ENCODE data around the gene EHMT1.
A peak's percentile ranks its signal among the peaks of the same experiment; 100 is the strongest.

EHMT1 gene

DNA sequence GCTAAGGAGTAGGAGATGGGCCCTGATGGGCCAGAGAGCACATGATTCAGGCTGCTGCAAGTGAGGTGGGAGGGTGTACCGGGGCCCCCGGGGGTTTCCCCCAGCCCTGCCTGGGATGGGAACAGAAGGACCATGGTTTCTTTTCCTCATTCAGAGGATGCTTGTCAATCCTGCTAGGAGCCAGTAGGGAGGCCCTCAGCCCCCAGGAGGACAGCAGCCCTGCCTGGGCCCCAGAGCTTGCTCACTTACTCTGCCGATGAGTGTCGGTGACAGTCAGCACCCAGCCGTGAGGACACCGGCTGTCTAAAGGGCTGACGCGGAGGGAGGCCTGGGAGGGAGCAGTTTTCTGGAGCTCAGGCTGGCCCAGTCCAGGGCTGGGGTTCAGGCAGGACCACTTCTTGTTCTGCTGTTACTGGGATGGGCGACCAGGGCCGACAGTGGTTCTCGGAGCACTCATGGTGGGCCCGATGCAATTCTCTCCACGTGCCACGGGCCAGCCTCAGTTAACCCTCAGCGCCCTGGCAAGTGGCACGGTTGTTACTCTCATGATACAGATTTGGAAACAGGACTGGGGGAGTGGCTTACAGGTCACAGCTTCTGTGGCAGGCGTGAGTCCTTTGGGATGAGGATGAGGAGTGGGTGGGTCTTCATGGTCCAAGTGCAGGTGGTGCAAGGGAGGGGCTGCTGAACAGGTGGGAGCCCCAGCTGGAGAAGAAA, 11.5 kb upstream of the EHMT1 start:
- H3K4me3 ChIP-seq (ENCODE audit: low read depth in 1 of 2, low read length in 2 of 2), result peak overlapping the region; percentile 57 to 85
- no peak overlapping the region for H3K27ac ChIP-seq (ENCODE audit: low read length)
- no peaks in the 10 kb centered on the region for H3K27me3 ChIP-seq (ENCODE audit: low read depth, low read length)
- H3K9me3 ChIP-seq (ENCODE audit: control insufficient read depth in 1 of 2, low read length in 2 of 2), result no peaks in the 10 kb centered on the region
- H3K36me3 ChIP-seq (ENCODE audit: control insufficient read depth in 1 of 2, insufficient read depth in 2 of 2, low read length in 2 of 2), result no peaks in the 10 kb centered on the region
- peaks cover 10 to 32% of the 10 kb centered on the region in 2 donors for H3K4me1 ChIP-seq (ENCODE audit: control insufficient read depth in 1 of 2, insufficient read depth in 2 of 2, low read length in 2 of 2)

- peaks cover 15 to 31% of the 10 kb centered on the region in 2 donors for H3K4me1 ChIP-seq (ENCODE audit: control insufficient read depth in 1 of 2, insufficient read depth in 2 of 2, low read length in 2 of 2)
- peaks cover 8 to 21% of the 10 kb centered on the region in 2 donors for H3K36me3 ChIP-seq (ENCODE audit: control insufficient read depth in 1 of 2, insufficient read depth in 2 of 2, low read length in 2 of 2)
- H3K9me3 ChIP-seq (ENCODE audit: control insufficient read depth in 1 of 2, low read length in 2 of 2), result no peaks in the 10 kb centered on the region
- no peaks in the 10 kb centered on the region for H3K27me3 ChIP-seq (ENCODE audit: low read depth, low read length)
- H3K27ac ChIP-seq (ENCODE audit: low read length), result peak overlapping the region; percentile 83
- H3K4me3 ChIP-seq (ENCODE audit: low read depth in 1 of 2, low read length in 2 of 2), result no peak overlapping the region
Observed at GRCh38 chr9:137610944-137611343, 7.9 kb upstream of the EHMT1 start.

GRCh38 chr9:137611623-137612609, 6.9 kb upstream of the EHMT1 start:
- H3K27ac ChIP-seq (ENCODE audit: low read length), result peak overlapping the region; percentile 83

DNA sequence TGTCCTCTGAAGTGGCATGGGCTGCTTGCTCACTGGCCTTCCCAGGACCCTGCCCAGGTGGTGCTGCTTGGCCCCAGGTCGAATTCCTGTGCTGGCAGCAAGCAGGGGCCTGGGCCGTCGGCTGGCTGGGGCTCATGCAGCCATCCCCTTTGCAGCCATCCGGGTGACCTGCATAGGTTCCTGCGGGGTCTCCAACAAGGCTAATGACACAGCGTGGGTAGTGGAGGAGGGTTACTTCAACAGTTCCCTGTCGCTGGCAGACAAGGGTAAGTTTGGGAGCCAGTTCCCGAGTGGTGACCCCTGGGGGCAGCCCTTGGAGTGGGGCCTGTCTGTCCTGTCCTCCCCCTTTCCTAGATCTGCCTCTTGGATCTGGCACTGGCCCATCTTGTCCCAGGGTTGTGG, 6.1 kb upstream of the EHMT1 start:
- Histone ChIP-seq H3K4me1 (ENCODE audit: control insufficient read depth in 1 of 2, insufficient read depth in 2 of 2, low read length in 2 of 2) (peaks cover 14 to 20% of the 10 kb centered on the region in 2 donors), H3K36me3 (ENCODE audit: control insufficient read depth in 1 of 2, insufficient read depth in 2 of 2, low read length in 2 of 2) (peaks cover 8 to 28% of the 10 kb centered on the region in 2 donors), H3K9me3 (ENCODE audit: control insufficient read depth in 1 of 2, low read length in 2 of 2) (no peaks in the 10 kb centered on the region), H3K4me3 (ENCODE audit: low read depth in 1 of 2, low read length in 2 of 2) (no peak overlapping the region), H3K27me3 (ENCODE audit: low read depth, low read length) (no peaks in the 10 kb centered on the region), H3K27ac (ENCODE audit: low read length) (peak overlapping the region; percentile 83)

More at GRCh38 chr9:137611623-137612609, 6.9 kb upstream of the EHMT1 start:
- H3K36me3 ChIP-seq (ENCODE audit: control insufficient read depth in 1 of 2, insufficient read depth in 2 of 2, low read length in 2 of 2), result peaks cover 8 to 28% of the 10 kb centered on the region in 2 donors
- peaks cover 11 to 22% of the 10 kb centered on the region in 2 donors for H3K4me1 ChIP-seq (ENCODE audit: control insufficient read depth in 1 of 2, insufficient read depth in 2 of 2, low read length in 2 of 2)
- H3K9me3 ChIP-seq (ENCODE audit: control insufficient read depth in 1 of 2, low read length in 2 of 2), result no peaks in the 10 kb centered on the region
- no peak overlapping the region for H3K4me3 ChIP-seq (ENCODE audit: low read depth in 1 of 2, low read length in 2 of 2)
- H3K27me3 ChIP-seq (ENCODE audit: low read depth, low read length), result no peaks in the 10 kb centered on the region

DNA sequence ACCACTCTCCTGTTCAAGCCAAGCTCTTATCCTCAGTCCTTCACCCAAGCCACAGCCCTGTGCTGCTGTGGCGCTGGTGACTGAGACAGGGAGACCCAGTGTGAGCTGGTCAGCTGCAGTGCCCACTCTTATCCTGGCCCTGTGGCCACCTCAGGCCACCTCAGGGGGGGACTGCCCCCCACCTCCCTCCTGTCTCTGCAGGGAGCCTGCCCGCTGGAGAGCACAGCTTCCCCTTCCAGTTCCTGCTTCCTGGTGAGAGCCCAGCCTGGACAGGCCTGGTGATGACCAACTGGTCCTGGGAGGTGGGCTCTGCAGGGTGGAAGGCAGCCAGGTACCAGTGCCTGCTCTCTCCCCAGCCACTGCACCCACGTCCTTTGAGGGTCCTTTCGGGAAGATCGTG, 5.5 kb upstream of the EHMT1 start:
- no peaks in the 10 kb centered on the region for H3K27me3 ChIP-seq (ENCODE audit: low read depth, low read length)
- peaks cover 8 to 28% of the 10 kb centered on the region in 2 donors for H3K36me3 ChIP-seq (ENCODE audit: control insufficient read depth in 1 of 2, insufficient read depth in 2 of 2, low read length in 2 of 2)
- no peaks in the 10 kb centered on the region for H3K9me3 ChIP-seq (ENCODE audit: control insufficient read depth in 1 of 2, low read length in 2 of 2)
- peaks cover 16 to 23% of the 10 kb centered on the region in 2 donors for H3K4me1 ChIP-seq (ENCODE audit: control insufficient read depth in 1 of 2, insufficient read depth in 2 of 2, low read length in 2 of 2)
- no peak overlapping the region for H3K4me3 ChIP-seq (ENCODE audit: low read depth in 1 of 2, low read length in 2 of 2)
- H3K27ac ChIP-seq (ENCODE audit: low read length), result peak overlapping the region; percentile 83

- Histone ChIP-seq H3K4me3 (ENCODE audit: low read depth in 1 of 2, low read length in 2 of 2) (no peak overlapping the region), H3K4me1 (ENCODE audit: control insufficient read depth in 1 of 2, insufficient read depth in 2 of 2, low read length in 2 of 2) (peaks cover 16 to 23% of the 10 kb centered on the region in 2 donors), H3K27ac (ENCODE audit: low read length) (no peak overlapping the region), H3K9me3 (ENCODE audit: control insufficient read depth in 1 of 2, low read length in 2 of 2) (no peaks in the 10 kb centered on the region), H3K36me3 (ENCODE audit: control insufficient read depth in 1 of 2, insufficient read depth in 2 of 2, low read length in 2 of 2) (peaks cover 8 to 28% of the 10 kb centered on the region in 2 donors), H3K27me3 (ENCODE audit: low read depth, low read length) (no peaks in the 10 kb centered on the region)
Observed at GRCh38 chr9:137613738-137614523, 4.9 kb upstream of the EHMT1 start.

DNA sequence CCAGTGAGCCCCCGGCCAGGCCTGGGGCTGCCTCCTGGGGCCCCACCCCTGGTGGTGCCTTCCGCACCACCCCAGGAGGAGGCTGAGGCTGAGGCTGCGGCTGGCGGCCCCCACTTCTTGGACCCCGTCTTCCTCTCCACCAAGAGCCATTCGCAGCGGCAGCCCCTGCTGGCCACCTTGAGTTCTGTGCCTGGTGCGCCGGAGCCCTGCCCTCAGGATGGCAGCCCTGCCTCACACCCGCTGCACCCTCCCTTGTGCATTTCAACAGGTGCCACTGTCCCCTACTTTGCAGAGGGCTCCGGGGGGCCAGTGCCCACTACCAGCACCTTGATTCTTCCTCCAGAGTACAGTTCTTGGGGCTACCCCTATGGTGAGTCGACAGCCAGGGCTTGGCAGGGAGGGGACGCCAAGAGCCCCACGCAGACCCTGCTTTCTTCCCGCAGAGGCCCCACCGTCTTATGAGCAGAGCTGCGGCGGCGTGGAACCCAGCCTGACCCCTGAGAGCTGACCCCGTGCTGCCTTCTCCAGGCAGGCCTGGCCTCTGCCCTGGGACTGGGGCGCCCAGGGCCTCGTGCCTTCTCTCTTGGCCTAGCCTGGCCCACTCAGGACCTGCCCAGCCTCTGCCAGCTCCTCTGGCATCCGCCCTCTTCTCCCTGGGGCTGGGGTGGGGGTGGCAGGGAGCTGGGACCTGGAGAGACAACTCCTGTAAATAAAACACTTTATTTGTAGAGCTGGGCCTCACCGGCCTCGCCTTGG, 4.0 kb upstream of the EHMT1 start:
- no peaks in the 10 kb centered on the region for H3K27me3 ChIP-seq (ENCODE audit: low read depth, low read length)
- H3K4me1 ChIP-seq (ENCODE audit: control insufficient read depth in 1 of 2, insufficient read depth in 2 of 2, low read length in 2 of 2), result peaks cover 20 to 28% of the 10 kb centered on the region in 2 donors
- no peak overlapping the region for H3K27ac ChIP-seq (ENCODE audit: low read length)
- peaks cover 8 to 28% of the 10 kb centered on the region in 2 donors for H3K36me3 ChIP-seq (ENCODE audit: control insufficient read depth in 1 of 2, insufficient read depth in 2 of 2, low read length in 2 of 2)
- no peak overlapping the region for H3K4me3 ChIP-seq (ENCODE audit: low read depth in 1 of 2, low read length in 2 of 2)
- no peaks in the 10 kb centered on the region for H3K9me3 ChIP-seq (ENCODE audit: control insufficient read depth in 1 of 2, low read length in 2 of 2)

DNA sequence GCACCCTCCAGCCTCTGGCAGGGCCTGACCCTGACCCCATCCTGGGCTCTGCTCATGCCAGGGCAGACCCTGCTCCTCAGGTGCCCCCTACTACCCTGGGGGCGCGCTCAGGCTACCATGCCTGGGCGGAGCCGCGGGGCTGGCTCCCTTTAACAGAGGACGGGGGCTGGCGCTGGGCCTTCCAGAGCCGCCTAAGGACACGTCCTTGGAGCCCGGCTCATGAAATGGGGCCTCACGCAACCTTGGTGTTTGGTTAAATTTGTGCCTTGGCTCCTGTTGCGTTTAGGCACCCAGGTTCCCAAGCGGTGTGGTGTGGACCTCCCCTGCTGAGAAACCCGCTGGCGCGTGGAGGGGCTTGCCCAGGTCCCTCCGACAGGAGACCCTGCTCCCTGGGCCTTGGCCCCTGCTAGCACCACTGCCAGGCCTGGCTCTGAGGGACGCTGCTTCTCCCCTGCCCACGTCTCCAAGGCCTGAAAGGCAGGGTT, 3.4 kb upstream of the EHMT1 start:
- Histone ChIP-seq H3K36me3 (ENCODE audit: control insufficient read depth in 1 of 2, insufficient read depth in 2 of 2, low read length in 2 of 2) (peaks cover 8 to 28% of the 10 kb centered on the region in 2 donors), H3K27me3 (ENCODE audit: low read depth, low read length) (no peaks in the 10 kb centered on the region), H3K4me3 (ENCODE audit: low read depth in 1 of 2, low read length in 2 of 2) (no peak overlapping the region), H3K4me1 (ENCODE audit: control insufficient read depth in 1 of 2, insufficient read depth in 2 of 2, low read length in 2 of 2) (peaks cover 23 to 34% of the 10 kb centered on the region in 2 donors), H3K27ac (ENCODE audit: low read length) (no peak overlapping the region), H3K9me3 (ENCODE audit: control insufficient read depth in 1 of 2, low read length in 2 of 2) (no peaks in the 10 kb centered on the region)

- H3K4me1 ChIP-seq (ENCODE audit: control insufficient read depth in 1 of 2, insufficient read depth in 2 of 2, low read length in 2 of 2), result peaks cover 18 to 31% of the 10 kb centered on the region in 2 donors
- peak overlapping the region; percentile 88 for H3K27ac ChIP-seq (ENCODE audit: low read length)
- H3K27me3 ChIP-seq (ENCODE audit: low read depth, low read length), result no peaks in the 10 kb centered on the region
- H3K4me3 ChIP-seq (ENCODE audit: low read depth in 1 of 2, low read length in 2 of 2), result peak overlapping the region; percentile 89 to 97
- peaks cover 8 to 18% of the 10 kb centered on the region in 2 donors for H3K36me3 ChIP-seq (ENCODE audit: control insufficient read depth in 1 of 2, insufficient read depth in 2 of 2, low read length in 2 of 2)
- no peaks in the 10 kb centered on the region for H3K9me3 ChIP-seq (ENCODE audit: control insufficient read depth in 1 of 2, low read length in 2 of 2)
Observed at GRCh38 chr9:137619240-137620047, 639 bp downstream of the EHMT1 start.

GRCh38 chr9:137620048-137620405, 1.2 kb downstream of the EHMT1 start:
- Histone ChIP-seq H3K27ac (ENCODE audit: low read length) (peak overlapping the region; percentile 88), H3K4me1 (ENCODE audit: control insufficient read depth in 1 of 2, insufficient read depth in 2 of 2, low read length in 2 of 2) (peaks cover 18 to 31% of the 10 kb centered on the region in 2 donors), H3K9me3 (ENCODE audit: control insufficient read depth in 1 of 2, low read length in 2 of 2) (no peaks in the 10 kb centered on the region), H3K27me3 (ENCODE audit: low read depth, low read length) (no peaks in the 10 kb centered on the region), H3K36me3 (ENCODE audit: control insufficient read depth in 1 of 2, insufficient read depth in 2 of 2, low read length in 2 of 2) (peaks cover 8 to 14% of the 10 kb centered on the region in 2 donors), H3K4me3 (ENCODE audit: low read depth in 1 of 2, low read length in 2 of 2) (peak overlapping the region; percentile 89 to 97)

Data from muscle layer of duodenum (tissue), 2 donors.